ENCODE results near the gene SEPSECS. TPM values are rescaled to one million over a fixed set of nuclear protein-coding genes. Genes with fewer than 3 reads are reported as not detected.

Gene SEPSECS
- total RNA-seq, 4 donors from 2014 or later: 5.0 to 25.9 (median 23.6) TPM

- Histone ChIP-seq H3K4me1 (peaks cover 0 to 6% (median 0%) of the 10 kb centered on the region in 4 donors), H3K36me3 (no peaks in the 10 kb centered on the region), H3K4me3 (no peak overlapping the region), H3K27me3 (no peaks in the 10 kb centered on the region), H3K9me3 (no peaks in the 10 kb centered on the region), H3K27ac (no peak overlapping the region)
- DNase-seq: no peak
- TF ChIP-seq, protein P1, sequence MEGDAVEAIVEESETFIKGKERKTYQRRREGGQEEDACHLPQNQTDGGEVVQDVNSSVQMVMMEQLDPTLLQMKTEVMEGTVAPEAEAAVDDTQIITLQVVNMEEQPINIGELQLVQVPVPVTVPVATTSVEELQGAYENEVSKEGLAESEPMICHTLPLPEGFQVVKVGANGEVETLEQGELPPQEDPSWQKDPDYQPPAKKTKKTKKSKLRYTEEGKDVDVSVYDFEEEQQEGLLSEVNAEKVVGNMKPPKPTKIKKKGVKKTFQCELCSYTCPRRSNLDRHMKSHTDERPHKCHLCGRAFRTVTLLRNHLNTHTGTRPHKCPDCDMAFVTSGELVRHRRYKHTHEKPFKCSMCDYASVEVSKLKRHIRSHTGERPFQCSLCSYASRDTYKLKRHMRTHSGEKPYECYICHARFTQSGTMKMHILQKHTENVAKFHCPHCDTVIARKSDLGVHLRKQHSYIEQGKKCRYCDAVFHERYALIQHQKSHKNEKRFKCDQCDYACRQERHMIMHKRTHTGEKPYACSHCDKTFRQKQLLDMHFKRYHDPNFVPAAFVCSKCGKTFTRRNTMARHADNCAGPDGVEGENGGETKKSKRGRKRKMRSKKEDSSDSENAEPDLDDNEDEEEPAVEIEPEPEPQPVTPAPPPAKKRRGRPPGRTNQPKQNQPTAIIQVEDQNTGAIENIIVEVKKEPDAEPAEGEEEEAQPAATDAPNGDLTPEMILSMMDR (IDR thresholded peaks at IDR 0.05): no peak
- TF ChIP-seq POLR2A (IDR thresholded peaks at IDR 0.05): no peak
Observed at GRCh38 chr4:25101836-25102235, 58.4 kb downstream of the SEPSECS start.

DNA sequence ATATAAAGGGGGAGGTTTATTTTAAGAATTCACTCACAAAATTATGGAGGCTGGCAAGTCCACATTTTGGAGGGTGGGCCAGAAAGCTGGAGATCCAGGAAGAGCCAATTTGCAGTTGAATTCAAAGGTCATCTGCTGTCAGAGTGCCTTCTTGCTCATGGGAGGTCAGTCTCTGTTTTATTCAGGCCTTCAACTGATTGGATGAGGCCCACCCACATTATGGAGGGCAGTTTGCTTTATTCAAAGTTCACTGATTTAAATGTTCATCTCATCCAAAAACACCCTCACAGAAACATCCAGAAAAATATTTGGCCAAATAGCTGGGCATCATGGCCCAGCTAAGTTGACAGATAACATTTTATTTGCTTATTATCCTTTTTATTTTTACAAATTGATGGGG is 59.5 kb downstream of the SEPSECS start:
- Histone ChIP-seq H3K27me3 (no peaks in the 10 kb centered on the region), H3K9me3 (no peaks in the 10 kb centered on the region), H3K4me1 (peaks cover 0 to 6% (median 0%) of the 10 kb centered on the region in 4 donors), H3K4me3 (no peak overlapping the region), H3K36me3 (no peaks in the 10 kb centered on the region), H3K27ac (no peak overlapping the region)
- no peak for TF ChIP-seq POLR2A (IDR thresholded peaks at IDR 0.05)
- TF ChIP-seq, protein P1 (IDR thresholded peaks at IDR 0.05): no peak
- no peak for DNase-seq

DNA sequence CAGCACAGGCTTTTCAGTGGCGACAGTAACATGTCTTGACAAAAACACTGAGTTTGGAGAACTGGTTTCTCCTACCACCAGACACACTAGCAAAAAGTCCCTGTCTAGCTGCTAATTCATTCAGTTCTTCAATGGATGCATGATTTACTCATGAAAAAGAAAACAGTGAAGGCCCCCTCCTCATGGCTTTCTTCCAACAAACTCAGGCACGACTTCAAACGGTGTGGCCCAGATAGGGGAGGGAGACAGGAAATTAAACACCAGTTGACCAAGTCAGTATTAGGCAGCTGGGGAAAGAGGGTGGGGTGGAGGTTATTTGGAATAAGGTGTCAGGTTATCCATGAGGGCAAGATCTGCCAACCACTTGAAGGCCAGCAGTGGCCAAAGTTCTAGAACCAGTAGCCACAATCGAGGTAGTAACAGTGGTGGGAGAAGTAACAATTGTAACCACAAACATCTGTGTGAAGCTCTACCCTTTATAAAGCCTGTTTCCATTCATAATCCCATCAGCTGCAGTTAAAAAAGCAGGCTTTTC is 60.2 kb downstream of the SEPSECS start:
- Histone ChIP-seq H3K9me3 (no peaks in the 10 kb centered on the region), H3K4me3 (no peak overlapping the region), H3K36me3 (no peaks in the 10 kb centered on the region), H3K27me3 (no peaks in the 10 kb centered on the region), H3K4me1 (peaks cover 0 to 6% (median 0%) of the 10 kb centered on the region in 4 donors), H3K27ac (no peak overlapping the region)
- TF ChIP-seq, protein P1 (IDR thresholded peaks at IDR 0.05): no peak
- no peak for TF ChIP-seq POLR2A (IDR thresholded peaks at IDR 0.05)
- no peak for DNase-seq

DNA sequence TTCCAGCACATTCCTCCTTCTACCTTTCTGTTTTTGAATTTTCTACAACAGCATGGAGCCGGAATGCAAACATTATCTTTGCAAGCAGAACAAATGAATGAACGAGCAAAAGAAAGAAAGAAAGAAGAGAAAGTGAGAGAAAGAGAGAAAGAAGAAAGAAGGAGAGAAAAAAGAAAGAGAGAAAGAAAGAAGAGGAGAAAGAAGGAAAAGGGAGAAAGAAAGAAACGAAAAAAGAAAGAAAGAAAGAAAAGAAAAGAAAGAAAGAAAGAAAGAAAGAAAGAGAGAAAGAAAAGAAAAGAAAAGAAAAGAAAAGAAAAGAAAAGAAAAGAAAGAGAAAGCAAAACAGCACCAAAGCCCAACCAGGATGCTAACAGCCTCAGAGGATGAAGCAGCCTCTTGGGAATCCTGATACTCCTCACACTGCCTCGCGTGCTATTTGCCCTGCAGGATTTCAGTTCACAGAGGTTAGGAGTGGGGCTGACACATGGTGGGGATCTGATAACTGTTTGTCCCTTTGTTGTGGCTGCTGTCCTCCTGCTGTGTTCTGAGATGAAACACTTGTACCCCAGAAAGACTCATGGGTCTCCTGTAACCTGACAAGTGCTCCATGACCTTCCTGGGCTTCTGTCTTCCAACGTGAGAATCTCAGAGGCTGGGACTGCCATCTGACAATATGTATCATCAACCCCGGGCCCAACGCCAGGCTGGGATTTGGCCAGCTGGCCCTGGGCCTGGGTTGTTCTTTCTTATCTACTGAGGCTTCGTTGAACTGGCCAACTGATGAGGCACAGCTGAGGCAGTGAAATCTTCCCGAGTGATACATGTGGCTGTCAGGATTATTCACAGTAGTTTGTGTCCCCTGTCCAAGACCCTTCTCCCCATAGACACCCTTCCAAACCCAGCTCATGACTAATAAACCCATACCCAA is 61.0 kb downstream of the SEPSECS start:
- H3K36me3 ChIP-seq: no peaks in the 10 kb centered on the region
- no peak for TF ChIP-seq POLR2A (IDR thresholded peaks at IDR 0.05)
- TF ChIP-seq, protein P1 (IDR thresholded peaks at IDR 0.05): no peak
- H3K4me1 ChIP-seq: peaks cover 0 to 6% (median 0%) of the 10 kb centered on the region in 4 donors
- no peaks in the 10 kb centered on the region for H3K9me3 ChIP-seq
- H3K27me3 ChIP-seq: no peaks in the 10 kb centered on the region
- peak; percentile 17 to 83 (median 79) for DNase-seq
- H3K4me3 ChIP-seq: no peak overlapping the region
- H3K27ac ChIP-seq: no peak overlapping the region

DNA sequence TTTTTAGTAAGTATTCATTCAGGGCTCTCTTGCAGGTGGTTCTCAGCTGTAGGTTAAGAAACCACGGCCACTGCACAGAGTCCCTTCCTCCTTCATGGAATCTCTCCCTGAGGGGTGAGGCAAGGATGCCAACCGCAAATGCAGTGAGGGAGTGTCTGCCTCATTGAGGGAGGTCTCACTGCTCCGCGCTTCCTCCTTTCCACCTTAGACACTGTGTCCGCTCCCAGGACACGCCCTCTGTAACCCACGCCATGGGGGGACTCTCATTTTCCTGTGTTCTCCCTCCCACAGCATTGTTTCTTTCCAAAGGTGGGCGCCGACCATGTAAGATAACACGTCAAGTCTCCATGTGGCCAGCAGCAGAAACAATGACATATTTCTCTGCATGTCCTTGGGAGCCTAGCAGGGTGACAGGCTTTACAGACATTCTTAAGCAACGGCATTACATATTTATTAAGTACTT is 63.2 kb downstream of the SEPSECS start:
- Histone ChIP-seq H3K27ac (no peak overlapping the region), H3K27me3 (no peaks in the 10 kb centered on the region), H3K4me3 (no peak overlapping the region), H3K9me3 (no peaks in the 10 kb centered on the region), H3K4me1 (peaks cover 0 to 6% (median 0%) of the 10 kb centered on the region in 4 donors), H3K36me3 (no peaks in the 10 kb centered on the region)
- TF ChIP-seq, protein P1 (IDR thresholded peaks at IDR 0.05): no peak
- TF ChIP-seq POLR2A (IDR thresholded peaks at IDR 0.05): no peak
- no peak for DNase-seq

Data from Peyer's patch (tissue), 4 donors.